Renal pelvis (tissue), 4 donors: Measurements from ENCODE around the gene AGBL1. TPM values are rescaled to one million over a fixed set of nuclear protein-coding genes. Genes with fewer than 3 reads are reported as not detected.

Source experiments
- DNase-seq: peaks from one replicate; pipeline ENCODE4 v3.0.0-alpha.2; 2013
- polyA plus RNA-seq, 3 donors: library from polyadenylated mRNA; unstranded; fragments of 120-200 nt; gene quantifications; one replicate each; pipeline ENCODE4 v1.2.1, GENCODE V29; 2013; ENCODE audit not compliant: insufficient read length in 3 of 3

The AGBL1 gene
- polyA plus RNA-seq, 3 donors: 0.14 to 0.16 (median 0.15) TPM

DNA sequence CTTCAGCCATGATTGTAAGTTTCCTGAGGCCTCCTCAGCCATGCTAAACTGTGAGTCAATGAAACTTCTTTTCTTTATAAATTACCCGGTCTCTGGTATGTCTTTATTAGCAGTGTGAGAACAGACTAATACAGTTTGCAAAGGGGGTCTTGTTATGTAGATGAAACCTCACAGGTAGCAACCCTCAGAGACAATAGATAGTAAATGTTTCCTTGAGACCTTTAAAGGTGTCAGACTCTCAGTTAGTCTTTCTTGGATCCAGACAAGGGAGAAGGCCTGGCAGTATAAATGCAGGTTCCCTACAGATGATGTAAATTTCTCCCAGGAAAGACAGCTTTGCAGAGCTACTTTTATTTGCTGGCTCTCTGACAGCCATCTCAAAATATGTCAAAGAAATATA is 510.8 kb downstream of the AGBL1 start:
- DNase-seq: no peak

- no peak for DNase-seq
Observed at GRCh38 chr15:86591158-86591557, 511.5 kb downstream of the AGBL1 start.

DNA sequence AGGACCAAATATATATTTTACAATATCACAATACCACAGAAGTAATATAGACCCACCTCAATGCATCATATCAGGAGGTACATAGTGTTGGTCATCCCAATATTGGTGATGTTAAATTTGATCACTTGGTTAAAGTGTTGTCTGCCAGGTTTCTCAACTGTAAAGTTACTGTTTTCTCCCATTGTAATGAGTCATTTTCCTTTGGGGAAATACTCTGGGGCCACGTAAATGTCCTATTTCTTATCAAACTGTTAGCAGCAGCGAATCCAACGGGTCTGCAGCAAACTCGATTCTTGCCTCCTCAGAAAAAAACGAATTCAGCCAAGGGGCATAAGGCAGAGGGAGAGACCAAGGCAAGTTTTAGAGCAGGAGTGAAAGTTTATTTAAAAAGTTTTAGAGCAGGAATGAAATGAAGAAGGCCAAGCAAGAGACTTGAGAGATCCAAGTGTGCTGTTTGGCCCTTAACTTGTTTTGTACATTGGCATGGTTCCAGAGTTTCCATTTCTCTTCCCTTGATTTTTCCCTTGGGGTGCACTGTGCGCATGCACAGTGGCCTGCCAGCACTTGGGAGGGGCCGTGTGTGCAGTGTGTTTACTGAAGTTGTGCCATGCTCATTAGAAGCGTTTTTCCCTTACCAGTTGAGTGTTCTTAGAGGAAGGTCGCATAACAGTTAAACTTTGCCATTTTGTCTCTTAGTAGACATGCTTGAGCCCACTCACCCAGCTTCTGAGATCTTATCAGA is 512.5 kb downstream of the AGBL1 start:
- no peak for DNase-seq

- no peak for DNase-seq
Observed at GRCh38 chr15:86595741-86596140, 516.1 kb downstream of the AGBL1 start.

DNA sequence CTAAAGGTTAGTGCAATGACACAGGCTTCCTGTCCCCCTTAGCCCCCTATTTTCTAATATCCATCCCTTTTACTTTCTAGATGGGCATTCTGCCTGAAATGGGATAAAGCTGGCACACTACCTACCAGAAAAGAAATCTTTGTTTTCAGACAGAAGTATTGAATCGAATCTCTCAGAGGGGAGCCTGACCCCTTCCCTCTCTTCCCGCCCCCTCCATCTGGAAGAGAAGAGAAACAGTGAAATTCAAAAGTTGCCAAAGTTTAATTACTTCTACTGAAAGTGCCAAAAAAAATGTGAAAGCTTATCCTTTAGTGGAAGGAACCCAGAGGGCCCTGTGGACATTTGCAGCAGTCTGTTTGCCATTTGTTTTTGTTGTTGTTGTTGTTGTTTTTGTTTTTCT is 523.8 kb downstream of the AGBL1 start:
- no peak for DNase-seq

DNA sequence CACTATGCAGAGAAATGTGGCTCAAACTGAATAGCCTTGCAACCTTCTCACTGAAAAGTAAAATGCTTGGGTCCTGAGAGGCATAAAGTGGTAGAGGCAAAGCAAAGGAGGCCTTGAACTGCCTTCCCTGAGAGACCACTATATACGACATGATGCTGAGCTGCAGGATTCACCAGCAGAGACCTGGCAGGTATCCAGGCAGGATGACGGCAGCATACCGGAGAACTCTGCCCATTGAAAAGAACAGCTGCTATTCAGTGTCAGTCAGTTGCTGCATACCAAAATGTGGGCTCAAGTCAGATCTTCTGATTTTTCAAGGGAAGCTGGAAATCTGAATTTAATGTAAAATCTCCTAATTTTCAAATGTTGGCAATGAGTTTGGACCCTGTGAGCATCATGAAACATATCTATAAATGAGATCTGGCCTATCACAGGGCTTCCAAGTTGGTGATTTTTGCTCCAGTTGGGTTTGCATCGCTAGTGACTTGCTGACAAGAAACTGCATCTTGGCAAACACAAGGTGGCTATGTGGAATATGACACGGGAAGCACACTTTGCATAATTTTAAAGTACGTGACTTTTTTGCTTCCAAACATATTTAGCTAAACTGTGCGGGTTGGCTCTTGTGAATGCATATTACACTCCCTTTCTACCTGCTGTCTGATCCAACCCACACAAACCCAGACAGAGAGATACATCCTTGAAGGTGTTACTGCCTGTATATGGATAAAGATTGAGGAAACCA is 529.0 kb downstream of the AGBL1 start:
- DNase-seq: no peak

DNA sequence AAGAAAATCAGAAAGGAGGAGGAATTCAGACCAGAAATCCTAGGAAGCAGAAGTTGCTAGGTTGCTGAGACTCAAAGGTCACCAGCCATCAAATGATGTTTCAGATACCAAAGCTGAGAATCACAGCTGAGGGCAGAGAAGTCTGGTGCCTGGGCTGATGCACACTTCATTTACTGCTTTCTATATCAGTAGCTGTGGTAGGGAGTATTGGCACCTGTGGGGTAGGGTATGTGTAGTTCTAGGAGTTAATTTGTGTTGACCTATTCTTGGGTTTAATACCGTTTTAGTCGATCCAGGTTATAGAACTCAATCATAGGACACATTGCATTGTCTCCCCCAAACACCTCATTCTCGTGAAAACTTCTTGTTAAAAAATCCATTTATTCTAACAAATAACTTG is 529.6 kb downstream of the AGBL1 start:
- DNase-seq: no peak

- no peak for DNase-seq
Observed at GRCh38 chr15:86610038-86610437, 530.4 kb downstream of the AGBL1 start.

GRCh38 chr15:86611417-86612040 is 531.9 kb downstream of the AGBL1 start:
- no peak for DNase-seq

DNA sequence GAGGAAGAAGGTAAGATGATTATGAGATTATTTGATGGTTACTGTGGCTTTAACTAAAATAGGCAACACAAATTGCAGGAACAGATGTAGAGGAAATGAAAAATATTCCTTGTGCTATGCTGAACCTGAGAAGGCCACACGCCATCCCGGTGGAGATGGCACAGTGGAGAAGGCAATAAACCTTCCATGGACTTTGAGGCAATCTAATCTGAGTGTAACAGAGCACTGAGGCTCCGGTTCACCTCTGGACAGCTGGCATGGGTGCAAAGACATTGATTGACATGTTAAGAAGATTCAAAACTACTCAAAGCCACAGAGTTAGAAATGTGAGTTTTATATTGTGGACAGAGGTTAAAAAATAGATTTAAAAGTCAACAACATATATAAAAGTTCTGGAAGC is 535.7 kb downstream of the AGBL1 start:
- no peak for DNase-seq

GRCh38 chr15:86615816-86616215 is 536.1 kb downstream of the AGBL1 start:
- DNase-seq: no peak

DNA sequence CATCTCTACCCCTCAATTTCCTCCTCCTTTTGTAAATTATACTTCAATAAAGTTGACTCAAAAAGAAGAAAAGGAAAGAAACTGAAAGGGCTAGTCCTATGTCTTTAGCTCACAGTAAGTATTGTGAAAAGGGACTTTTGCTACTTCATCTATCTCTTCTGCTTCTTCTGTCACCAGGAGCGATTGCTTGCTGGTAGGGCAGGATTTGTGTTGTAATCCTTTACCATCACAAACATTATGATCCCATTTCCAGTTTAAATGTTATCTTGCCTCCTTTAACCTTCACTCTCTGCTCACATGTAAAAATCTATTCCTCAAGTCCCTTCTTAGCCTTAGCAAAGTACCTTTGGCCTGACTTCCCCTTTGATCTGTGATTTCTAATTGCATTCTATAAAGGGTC is 537.1 kb downstream of the AGBL1 start:
- no peak for DNase-seq

DNA sequence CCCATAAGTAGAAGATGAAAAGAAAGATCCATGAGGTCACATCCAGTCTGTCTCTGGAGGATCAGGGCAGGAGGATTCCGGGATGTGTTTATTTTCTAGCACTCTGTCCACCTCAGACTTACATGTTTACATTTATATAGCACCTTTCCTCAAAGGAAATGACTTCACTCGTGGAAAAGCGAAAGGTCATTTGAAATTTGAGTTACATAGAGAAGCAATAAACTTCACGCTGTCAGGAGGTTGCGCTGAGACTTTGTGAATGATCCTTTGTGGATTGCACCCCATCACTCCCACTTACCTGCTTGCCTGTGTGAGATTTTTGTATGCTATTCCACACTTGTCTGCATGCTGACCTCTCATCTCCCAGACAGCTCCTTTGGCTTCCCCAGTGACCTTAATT is 540.5 kb downstream of the AGBL1 start:
- DNase-seq: no peak

GRCh38 chr15:86620641-86621349 is 541.1 kb downstream of the AGBL1 start:
- no peak for DNase-seq

DNA sequence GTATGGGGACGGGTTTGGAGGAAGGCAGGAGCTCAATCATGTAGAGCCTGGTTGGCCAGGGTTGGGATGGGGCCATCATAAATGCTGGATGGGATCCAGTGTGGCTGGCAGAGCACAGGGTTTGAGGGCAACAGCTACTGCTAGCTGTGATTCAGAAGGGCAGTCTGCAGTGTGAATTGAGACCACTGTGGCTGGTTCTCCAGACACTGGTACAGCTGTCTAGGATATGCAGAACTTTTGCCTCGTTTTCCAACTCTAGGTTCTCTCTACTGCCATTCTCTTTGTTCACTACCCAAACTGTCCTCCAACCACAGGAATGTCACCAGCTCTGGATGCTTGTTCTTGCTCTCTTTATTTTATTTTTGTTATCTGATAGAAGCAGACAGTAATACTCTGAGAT is 543.6 kb downstream of the AGBL1 start:
- no peak for DNase-seq

GRCh38 chr15:86624261-86625036 is 544.8 kb downstream of the AGBL1 start:
- DNase-seq: peak; percentile 70

DNA sequence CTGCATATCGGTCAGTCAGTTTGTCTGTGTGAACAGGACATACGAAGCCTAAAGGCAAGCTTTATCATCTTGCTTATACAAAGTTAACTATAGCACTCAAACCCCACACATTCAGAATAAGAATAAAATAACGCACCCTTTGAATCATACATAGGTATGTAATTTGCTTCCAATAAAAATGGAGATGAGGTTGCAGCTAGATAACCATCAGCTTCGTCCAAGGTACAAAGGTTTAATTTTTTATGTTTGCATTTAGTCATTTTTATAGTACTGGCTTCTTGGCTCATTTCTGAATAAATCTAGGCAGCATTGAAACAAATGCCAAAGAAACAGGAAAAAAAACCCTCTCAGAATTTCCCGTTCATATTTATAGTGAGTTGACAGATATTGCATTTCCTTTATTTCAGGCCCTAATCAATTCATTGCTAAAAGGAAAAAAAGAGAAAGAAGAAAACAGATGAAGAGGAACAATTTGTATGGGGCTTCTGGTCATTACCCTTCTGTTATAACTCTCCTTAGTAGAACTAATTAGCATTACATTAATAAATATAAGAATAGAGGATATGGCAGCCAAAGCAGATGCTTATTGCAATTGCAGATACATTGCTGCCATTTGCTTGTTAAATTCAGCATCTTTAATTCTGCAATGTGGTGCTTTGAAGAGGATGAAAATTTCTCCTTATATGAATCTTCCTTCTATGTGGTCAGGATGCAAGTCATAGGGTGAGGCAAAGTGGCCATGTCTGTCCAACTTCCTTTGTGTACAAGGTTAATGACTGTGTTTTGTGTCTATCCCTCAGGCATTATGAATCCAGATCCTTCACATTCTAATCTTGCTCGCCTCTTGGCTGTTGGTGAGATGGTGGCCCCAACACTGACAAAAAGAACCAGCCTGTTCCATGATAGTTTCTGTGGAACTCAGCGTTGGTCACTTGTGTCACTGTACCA is 550.0 kb downstream of the AGBL1 start:
- DNase-seq: no peak

DNA sequence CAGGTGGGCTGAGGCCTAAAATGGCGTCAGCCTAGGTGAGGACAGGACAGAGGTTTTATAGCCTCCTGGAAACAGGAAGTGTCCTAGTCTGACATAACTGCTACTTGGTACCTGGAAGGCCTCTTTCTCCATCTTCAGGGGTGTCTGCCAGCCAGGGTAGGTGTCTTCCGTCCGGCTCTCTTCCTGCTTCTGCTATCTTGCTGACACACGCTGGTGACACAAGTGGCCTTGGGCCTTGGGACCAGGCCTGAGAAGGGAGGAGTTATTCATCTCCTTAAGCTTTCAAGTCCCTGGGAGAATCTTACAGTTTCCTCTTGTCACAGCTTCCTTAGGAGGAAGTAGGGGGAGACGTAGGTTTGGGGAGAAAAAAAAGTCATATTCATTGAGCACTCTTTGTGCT is 551.3 kb downstream of the AGBL1 start:
- no peak for DNase-seq

DNA sequence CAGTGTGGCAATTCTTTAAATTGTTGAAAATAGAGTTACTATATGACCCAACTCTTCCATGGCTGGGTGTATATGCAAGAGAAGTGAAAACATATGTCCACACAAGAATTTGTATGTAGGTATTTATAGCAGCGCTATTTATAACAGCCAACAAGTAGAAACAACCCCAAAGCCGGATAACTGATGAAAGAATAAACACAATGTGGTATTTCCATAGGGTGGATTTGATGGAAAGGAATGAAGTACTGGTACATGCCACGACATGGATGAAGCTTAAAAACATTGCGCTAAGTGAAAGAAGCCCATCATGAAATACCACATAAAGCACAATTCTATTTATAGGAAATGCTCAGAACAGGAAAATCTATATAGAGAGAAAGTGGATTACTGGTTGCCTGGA is 554.5 kb downstream of the AGBL1 start:
- no peak for DNase-seq

DNA sequence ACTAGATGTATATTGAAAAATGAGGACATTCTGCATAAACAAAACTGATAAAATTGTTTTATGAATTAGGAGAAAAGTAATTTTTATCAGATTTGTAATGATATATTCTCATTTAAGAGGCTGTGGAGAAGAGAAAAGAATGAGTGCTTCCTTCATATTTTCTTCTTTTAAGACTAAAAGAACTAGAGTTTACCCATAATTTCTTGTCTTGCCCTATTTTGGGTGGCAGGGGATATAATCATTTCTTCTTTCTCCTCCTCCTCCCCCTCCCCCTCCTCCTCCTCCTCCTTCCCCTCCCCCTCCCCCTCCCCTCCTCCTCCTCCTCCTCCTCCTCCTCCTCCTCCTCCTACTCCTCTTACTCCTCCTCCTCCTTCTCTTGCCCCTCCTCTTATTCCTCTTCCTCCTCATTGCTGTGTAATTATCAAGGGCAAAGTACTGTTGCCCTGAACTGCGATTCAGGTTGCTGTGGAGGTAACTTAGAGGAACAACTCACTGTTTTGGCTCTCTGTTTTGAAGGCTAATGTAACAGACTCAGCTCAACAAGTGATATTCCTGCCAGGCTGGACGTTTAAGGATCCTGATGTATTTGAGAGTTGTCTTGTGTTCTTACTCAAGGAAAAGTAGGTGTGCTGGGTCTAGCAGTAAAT is 555.4 kb downstream of the AGBL1 start:
- DNase-seq: no peak
